Activated naive CD4-positive, alpha-beta T cell treated with anti-CD3 and anti-CD28 coated beads, Interleukin-2, amount 10 ng/mL, durations not matched to agents 7 days and 5 days (primary cell): ENCODE results near the gene FAM32A.

Experiments used
- CTCF ChIA-PET: fragments of 350-600 bp; sonication (Branson Sonifier 250); formaldehyde crosslinking; loops from one replicate; lab custom pipeline; 2021; ENCODE audit warnings: antibody characterized with exemption; lab: Charles Lee
- DNase-seq: peaks from one replicate; pipeline ENCODE4 v3.0.0-alpha.2; 2020
- H3K27ac Mint-ChIP-seq: one replicate; pipeline ENCODE4 v1.8.0; 2021; ENCODE audit warnings: mild to moderate bottlenecking, moderate library complexity, mixed read lengths
- H3K27me3 Mint-ChIP-seq: one replicate; pipeline ENCODE4 v1.8.0; 2021; ENCODE audit warnings: mild to moderate bottlenecking, mixed read lengths
- H3K36me3 Mint-ChIP-seq: one replicate; pipeline ENCODE4 v1.8.0; 2021; ENCODE audit warnings: mixed read lengths
- H3K4me1 Mint-ChIP-seq: one replicate; pipeline ENCODE4 v1.8.0; 2021; ENCODE audit warnings: mixed read lengths
- H3K4me3 Mint-ChIP-seq: one replicate; pipeline ENCODE4 v1.8.0; 2021; ENCODE audit warnings: mild to moderate bottlenecking, moderate library complexity, mixed read lengths
- H3K9me3 Mint-ChIP-seq: one replicate; pipeline ENCODE4 v1.8.0; 2021; ENCODE audit warnings: mixed read lengths

FAM32A gene

DNA sequence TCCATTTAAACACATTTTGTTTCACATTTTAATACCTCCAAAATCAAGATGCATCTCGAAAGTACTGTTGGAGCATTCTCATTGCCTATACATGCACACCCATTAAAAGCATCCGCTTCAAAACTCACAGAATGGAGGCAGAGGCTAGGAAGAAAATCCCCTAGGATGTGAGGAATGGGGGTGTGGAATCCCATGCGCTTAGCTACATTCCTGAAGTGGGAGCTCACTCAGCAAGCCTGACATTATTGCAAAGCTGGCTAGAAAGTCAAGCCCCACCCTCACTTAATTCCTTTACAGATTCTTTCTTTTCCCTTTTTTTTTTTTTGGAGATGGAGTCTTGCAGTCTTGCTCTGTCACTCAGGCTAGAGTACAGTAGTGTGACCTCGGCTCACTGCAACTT, 4.6 kb upstream of the FAM32A start:
- H3K9me3 Mint-ChIP-seq: no peaks in the 10 kb centered on the region
- H3K4me1 Mint-ChIP-seq: peaks cover 18% of the 10 kb centered on the region
- no peak overlapping the region for H3K27ac Mint-ChIP-seq
- CTCF ChIA-PET: interaction anchor here (0.7 to 3.2 kb wide), 5 partner anchors 118 to 311 kb away, joined by 3 to 25 read pairs (median 4); no protein-coding TSS in a partner anchor
- DNase-seq: no peak
- peaks cover 33% of the 10 kb centered on the region for H3K27me3 Mint-ChIP-seq
- H3K4me3 Mint-ChIP-seq: no peak overlapping the region
- peaks cover 5% of the 10 kb centered on the region for H3K36me3 Mint-ChIP-seq

DNA sequence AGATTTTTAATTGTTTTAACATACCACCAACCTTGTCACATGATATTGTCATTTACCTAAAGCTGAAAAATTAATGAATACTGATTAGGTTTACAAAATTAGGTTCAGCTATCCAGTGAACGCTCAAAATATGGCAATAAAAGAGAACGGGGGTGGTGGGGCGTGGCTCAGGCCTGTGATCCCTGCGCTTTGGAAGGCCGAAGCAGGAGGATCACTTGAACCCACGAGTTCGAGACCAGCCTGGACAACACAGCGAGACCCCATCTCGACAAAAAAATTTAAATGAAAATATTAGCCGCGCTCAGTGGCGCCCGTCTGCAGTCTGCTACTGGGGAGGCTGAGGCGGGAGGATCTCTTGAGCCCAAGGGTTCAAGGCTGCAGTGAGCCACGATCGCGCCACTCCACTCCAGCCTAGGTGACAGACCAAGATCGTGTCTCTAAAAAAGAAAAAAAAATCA, 516 bp upstream of the FAM32A start:
- Mint-ChIP-seq H3K27me3 (peaks cover 20% of the 10 kb centered on the region), H3K4me1 (peaks cover 40% of the 10 kb centered on the region), H3K36me3 (peaks cover 25% of the 10 kb centered on the region), H3K27ac (peak overlapping the region; percentile 97), H3K4me3 (peak overlapping the region; percentile 100), H3K9me3 (no peaks in the 10 kb centered on the region)
- CTCF ChIA-PET: interaction anchor here (0.6 to 3.3 kb wide), 11 partner anchors 11 to 373 kb away, joined by 3 to 38 read pairs (median 3); partner anchors contain the start of genes CIB3 and HSH2D
- DNase-seq: no peak

GRCh38 chr19:16185768-16186123, 536 bp downstream of the FAM32A start:
- no peaks in the 10 kb centered on the region for H3K9me3 Mint-ChIP-seq
- H3K27me3 Mint-ChIP-seq: peaks cover 18% of the 10 kb centered on the region
- peak overlapping the region; percentile 97 for H3K27ac Mint-ChIP-seq
- CTCF ChIA-PET: interaction anchor here (0.6 to 3.3 kb wide), 13 partner anchors 10 to 200 kb away, joined by 3 to 38 read pairs (median 4); partner anchors contain the start of gene HSH2D
- peaks cover 40% of the 10 kb centered on the region for H3K4me1 Mint-ChIP-seq
- peak overlapping the region; percentile 100 for H3K4me3 Mint-ChIP-seq
- peaks cover 28% of the 10 kb centered on the region for H3K36me3 Mint-ChIP-seq
- peak; percentile 65 for DNase-seq

GRCh38 chr19:16188521-16188920, 3.3 kb downstream of the FAM32A start:
- H3K36me3 Mint-ChIP-seq: peaks cover 44% of the 10 kb centered on the region
- H3K4me1 Mint-ChIP-seq: peaks cover 30% of the 10 kb centered on the region
- H3K9me3 Mint-ChIP-seq: no peaks in the 10 kb centered on the region
- H3K27ac Mint-ChIP-seq: peak overlapping the region; percentile 42
- no peak overlapping the region for H3K4me3 Mint-ChIP-seq
- CTCF ChIA-PET: interaction anchor here (1.1 to 1.8 kb wide), 3 partner anchors 125 to 194 kb away, joined by 3 to 4 read pairs (median 4); no protein-coding TSS in a partner anchor
- H3K27me3 Mint-ChIP-seq: peaks cover 7% of the 10 kb centered on the region
- no peak for DNase-seq

GRCh38 chr19:16190198-16190597, 5.0 kb downstream of the FAM32A start:
- H3K4me3 Mint-ChIP-seq: no peak overlapping the region
- H3K9me3 Mint-ChIP-seq: no peaks in the 10 kb centered on the region
- no peak overlapping the region for H3K27ac Mint-ChIP-seq
- no peak for DNase-seq
- peaks cover 2% of the 10 kb centered on the region for H3K27me3 Mint-ChIP-seq
- peaks cover 44% of the 10 kb centered on the region for H3K36me3 Mint-ChIP-seq
- CTCF ChIA-PET: interaction anchor here (1.0 kb wide), 1 partner anchor 79 kb away, joined by 3 read pairs; the partner anchor contains the start of gene RAB8A
- peaks cover 26% of the 10 kb centered on the region for H3K4me1 Mint-ChIP-seq

DNA sequence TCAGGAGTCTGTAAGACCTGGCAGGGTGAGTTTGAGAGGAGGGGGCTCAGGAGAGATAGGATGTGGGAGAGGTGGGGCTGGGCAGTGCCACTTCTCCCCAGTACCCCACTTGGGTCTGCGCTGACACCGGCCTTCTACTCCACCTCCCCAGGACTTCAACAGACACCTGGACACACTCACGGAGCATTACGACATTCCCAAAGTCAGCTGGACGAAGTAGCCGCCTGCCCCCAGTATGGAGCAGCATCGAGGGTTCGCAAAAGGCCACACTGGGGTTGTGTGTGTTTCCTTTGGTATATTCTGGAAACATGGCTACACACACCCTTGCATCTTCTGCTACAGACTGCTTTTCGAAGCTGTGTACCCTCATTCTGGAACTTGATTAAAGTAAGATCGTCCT, 5.5 kb downstream of the FAM32A start:
- Mint-ChIP-seq H3K36me3 (peaks cover 39% of the 10 kb centered on the region), H3K9me3 (no peaks in the 10 kb centered on the region), H3K27ac (no peak overlapping the region), H3K4me3 (no peak overlapping the region), H3K27me3 (no peaks in the 10 kb centered on the region), H3K4me1 (peaks cover 20% of the 10 kb centered on the region)
- CTCF ChIA-PET: interaction anchor here (1.0 kb wide), 1 partner anchor 79 kb away, joined by 3 read pairs; the partner anchor contains the start of gene RAB8A
- DNase-seq: no peak

- Mint-ChIP-seq H3K36me3 (peaks cover 37% of the 10 kb centered on the region), H3K4me1 (peaks cover 14% of the 10 kb centered on the region), H3K4me3 (no peak overlapping the region), H3K9me3 (no peaks in the 10 kb centered on the region), H3K27me3 (no peaks in the 10 kb centered on the region), H3K27ac (no peak overlapping the region)
- no peak for DNase-seq
- CTCF ChIA-PET: no interaction called here
Measured at GRCh38 chr19:16191216-16191908, 6.2 kb downstream of the FAM32A start.

- DNase-seq: no peak
- CTCF ChIA-PET: interaction anchor here (0.6 kb wide), 1 partner anchor 92 kb away, joined by 3 read pairs; no protein-coding TSS in a partner anchor
- H3K4me3 Mint-ChIP-seq: no peak overlapping the region
- H3K9me3 Mint-ChIP-seq: no peaks in the 10 kb centered on the region
- peaks cover 14% of the 10 kb centered on the region for H3K4me1 Mint-ChIP-seq
- H3K27ac Mint-ChIP-seq: no peak overlapping the region
- no peaks in the 10 kb centered on the region for H3K27me3 Mint-ChIP-seq
- peaks cover 28% of the 10 kb centered on the region for H3K36me3 Mint-ChIP-seq
Measured at GRCh38 chr19:16193466-16193865, 8.3 kb downstream of the FAM32A start.

- DNase-seq: no peak
- Mint-ChIP-seq H3K9me3 (no peaks in the 10 kb centered on the region), H3K36me3 (peaks cover 23% of the 10 kb centered on the region), H3K27me3 (no peaks in the 10 kb centered on the region), H3K4me3 (peak overlapping the region; percentile 94), H3K4me1 (peaks cover 38% of the 10 kb centered on the region), H3K27ac (peak overlapping the region; percentile 92)
- CTCF ChIA-PET: interaction anchor here (1.1 kb wide), 1 partner anchor 186 kb away, joined by 6 read pairs; no protein-coding TSS in a partner anchor
Measured at GRCh38 chr19:16197188-16197621, 12.0 kb downstream of the FAM32A start.

DNA sequence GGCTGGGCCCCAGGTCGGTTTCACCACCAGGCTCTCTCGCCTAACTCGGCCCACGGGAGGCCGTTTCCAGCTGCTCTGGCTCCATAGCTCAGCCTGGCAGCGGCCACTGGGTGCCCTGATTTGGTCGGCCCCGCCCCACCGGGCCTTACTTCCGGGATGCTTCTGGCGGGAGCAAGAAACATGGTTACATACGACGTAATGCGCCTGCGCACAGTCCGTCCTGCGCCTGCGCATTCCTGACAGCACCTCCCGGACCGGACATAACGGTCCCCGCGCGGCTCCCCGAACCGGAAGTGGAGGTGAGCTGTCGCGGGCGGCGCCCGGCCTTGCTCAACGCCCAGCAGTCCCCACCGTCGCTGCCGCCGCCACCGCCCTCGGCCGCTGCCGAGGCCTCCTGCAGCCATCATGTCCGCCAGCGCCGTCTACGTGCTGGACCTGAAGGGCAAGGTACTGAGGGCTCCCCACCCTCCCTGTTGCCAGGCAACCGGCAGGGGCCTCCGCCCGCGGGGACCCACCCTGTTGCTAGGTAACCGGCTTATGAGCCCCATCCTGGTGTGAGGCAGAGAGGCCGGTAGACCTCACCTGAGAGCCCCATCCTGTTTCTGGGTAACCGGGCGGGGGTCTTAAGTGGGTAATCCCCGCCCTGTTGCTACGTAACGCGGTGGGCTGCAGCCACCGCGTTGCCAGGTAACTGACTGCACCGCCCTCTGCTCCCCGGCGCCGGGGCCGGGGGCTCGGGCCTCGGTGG, 12.6 kb downstream of the FAM32A start, which contains the start of gene AP1M1:
Gene AP1M1 (plus strand): TSS at position 290 of the 748 bp plus-strand sequence. CDS start 116 bp downstream, at position 406.
- Mint-ChIP-seq H3K9me3 (no peaks in the 10 kb centered on the region), H3K27me3 (no peaks in the 10 kb centered on the region), H3K4me1 (peaks cover 44% of the 10 kb centered on the region), H3K36me3 (peaks cover 27% of the 10 kb centered on the region), H3K27ac (peak within 1 kb of the TSS; percentile 92), H3K4me3 (peak within 1 kb of the TSS; percentile 94)
- CTCF ChIA-PET: interaction anchor here (1.1 kb wide), 1 partner anchor 185 kb away, joined by 6 read pairs; no protein-coding TSS in a partner anchor
- peak; percentile 99 for DNase-seq

DNA sequence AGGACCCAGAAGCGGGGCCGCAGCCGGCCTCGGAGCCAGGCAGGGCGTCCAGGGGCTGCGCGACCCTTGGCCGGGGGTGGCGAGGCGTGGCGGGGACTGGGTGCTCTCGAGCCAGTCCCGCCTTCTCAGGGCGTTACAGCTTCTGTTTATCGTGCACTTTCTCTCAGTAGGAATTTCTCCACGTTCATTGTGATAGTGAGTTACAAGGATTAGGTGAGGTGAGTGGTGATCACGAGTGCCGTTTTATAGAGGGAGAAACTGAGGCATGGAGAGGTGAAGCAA, 13.1 kb downstream of the FAM32A start:
- DNase-seq: no peak
- CTCF ChIA-PET: interaction anchor here (1.9 kb wide), 1 partner anchor 219 kb away, joined by 5 read pairs; no protein-coding TSS in a partner anchor
- Mint-ChIP-seq H3K27ac (peak overlapping the region; percentile 45), H3K36me3 (peaks cover 32% of the 10 kb centered on the region), H3K4me3 (peak overlapping the region; percentile 94), H3K27me3 (no peaks in the 10 kb centered on the region), H3K9me3 (no peaks in the 10 kb centered on the region), H3K4me1 (peaks cover 45% of the 10 kb centered on the region)

GRCh38 chr19:16199275-16199932, 14.2 kb downstream of the FAM32A start:
- H3K4me3 Mint-ChIP-seq: peak overlapping the region; percentile 94
- H3K27ac Mint-ChIP-seq: no peak overlapping the region
- no peak for DNase-seq
- H3K9me3 Mint-ChIP-seq: no peaks in the 10 kb centered on the region
- H3K27me3 Mint-ChIP-seq: no peaks in the 10 kb centered on the region
- peaks cover 51% of the 10 kb centered on the region for H3K4me1 Mint-ChIP-seq
- H3K36me3 Mint-ChIP-seq: peaks cover 40% of the 10 kb centered on the region
- CTCF ChIA-PET: interaction anchor here (1.3 to 1.9 kb wide), 2 partner anchors 47 to 218 kb away, joined by 3 to 5 read pairs; no protein-coding TSS in a partner anchor
